Activated CD4-positive, alpha-beta memory T cell treated with anti-CD3 and anti-CD28 coated beads, Interleukin-2, amount 10 ng/mL, durations not matched to agents 7 days and 5 days (primary cell): ENCODE data around the gene ORC6. TPM values are rescaled to one million over a fixed set of nuclear protein-coding genes. Genes with fewer than 3 reads are reported as not detected.
A peak's percentile ranks its signal among the peaks of the same experiment; 100 is the strongest.
"Not testable (repeated sequence)": the region's sequence is repeated elsewhere in the genome, so short reads cannot be mapped to it uniquely, and the experiment has no call there.

Source experiments
- CTCF ChIA-PET: fragments of 350-600 bp; sonication (Branson Sonifier 250); formaldehyde crosslinking; loops from one replicate; lab custom pipeline; 2021; ENCODE audit warnings: antibody characterized with exemption, inconsistent platforms; lab: Charles Lee
- POLR2A ChIA-PET: fragments of 350-600 bp; sonication (Branson Sonifier 250); formaldehyde crosslinking; loops from one replicate; lab custom pipeline; 2021; ENCODE audit warnings: antibody characterized with exemption; lab: Charles Lee
- DNase-seq: peaks from one replicate; pipeline ENCODE4 v3.0.0-alpha.2; 2020
- H3K27ac Mint-ChIP-seq: one replicate; pipeline ENCODE4 v1.8.0; 2021; ENCODE audit warnings: mild to moderate bottlenecking, mixed read lengths
- H3K27me3 Mint-ChIP-seq: one replicate; pipeline ENCODE4 v1.8.0; 2021; ENCODE audit warnings: mixed read lengths
- H3K36me3 Mint-ChIP-seq: one replicate; pipeline ENCODE4 v1.8.0; 2021; ENCODE audit warnings: low read depth, mixed read lengths
- H3K4me1 Mint-ChIP-seq: one replicate; pipeline ENCODE4 v1.8.0; 2021; ENCODE audit warnings: mixed read lengths
- H3K4me3 Mint-ChIP-seq: one replicate; pipeline ENCODE4 v1.8.0; 2021; ENCODE audit warnings: mild to moderate bottlenecking, mixed read lengths
- H3K9me3 Mint-ChIP-seq: one replicate; pipeline ENCODE4 v1.8.0; 2021; ENCODE audit warnings: mixed read lengths
- total RNA-seq, 2 experiments: library from RNA; stranded (reverse); gene quantifications; one replicate each; pipeline ENCODE4 v1.2.3, GENCODE V29; 2021

The ORC6 gene, protein sequence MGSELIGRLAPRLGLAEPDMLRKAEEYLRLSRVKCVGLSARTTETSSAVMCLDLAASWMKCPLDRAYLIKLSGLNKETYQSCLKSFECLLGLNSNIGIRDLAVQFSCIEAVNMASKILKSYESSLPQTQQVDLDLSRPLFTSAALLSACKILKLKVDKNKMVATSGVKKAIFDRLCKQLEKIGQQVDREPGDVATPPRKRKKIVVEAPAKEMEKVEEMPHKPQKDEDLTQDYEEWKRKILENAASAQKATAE
- 10 to 100 TPM; 35.1 to 35.8 TPM for total RNA-seq

DNA sequence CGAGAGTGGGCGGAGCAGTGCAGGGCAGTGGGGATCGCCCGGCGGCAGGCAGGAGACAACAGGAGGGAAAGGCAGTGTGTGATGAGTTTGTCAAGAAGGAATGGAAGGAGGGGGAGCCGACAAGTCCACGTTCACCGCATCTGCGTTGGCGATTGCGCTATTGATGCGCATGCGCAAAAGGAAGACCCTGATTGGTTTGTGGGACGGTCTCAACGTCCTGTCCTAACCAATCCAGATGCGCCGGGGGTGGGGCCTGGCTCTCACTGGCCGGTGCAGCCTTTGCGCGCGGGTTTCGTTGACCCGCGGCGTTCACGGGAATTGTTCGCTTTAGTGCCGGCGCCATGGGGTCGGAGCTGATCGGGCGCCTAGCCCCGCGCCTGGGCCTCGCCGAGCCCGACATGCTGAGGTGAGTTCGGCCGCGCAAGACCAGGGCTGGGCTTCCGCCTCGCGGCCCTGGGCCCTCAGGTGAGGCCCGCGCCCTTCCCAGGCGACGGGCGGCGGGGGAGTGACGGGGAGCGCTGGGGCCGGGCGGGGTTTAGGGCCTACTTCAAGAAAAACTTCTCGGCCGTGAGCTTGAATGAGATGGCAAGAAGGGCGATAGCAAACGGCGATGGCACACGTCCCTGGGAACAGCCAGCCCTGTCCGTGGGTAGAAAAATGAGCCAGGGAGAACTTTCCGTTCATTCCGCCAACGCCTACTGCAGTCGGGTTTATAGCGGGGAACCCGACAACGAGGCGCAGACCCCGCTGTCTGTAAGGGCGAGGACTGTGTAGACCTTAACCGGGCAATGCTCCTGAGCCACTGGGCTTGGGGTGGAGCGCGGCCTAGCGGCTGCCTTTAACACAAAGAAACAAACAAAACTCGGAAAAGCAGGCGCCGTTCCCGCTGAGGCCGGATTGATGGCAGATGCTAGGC is at the start of gene ORC6:
Gene ORC6 (plus strand): TSS at position 295 of the 916 bp plus-strand sequence. CDS start 47 bp downstream, at position 342.
- Mint-ChIP-seq H3K27me3 (no peaks in the 10 kb centered on the region), H3K4me1 (peaks cover 27% of the 10 kb centered on the region), H3K4me3 (no peak within 1 kb of the TSS), H3K27ac (no peak within 1 kb of the TSS), H3K9me3 (no peaks in the 10 kb centered on the region), H3K36me3 (peaks cover 27% of the 10 kb centered on the region)
- ChIA-PET POLR2A (interaction anchor here (0.6 to 4.0 kb wide), 14 partner anchors 10 to 284 kb away, joined by 3 to 30 read pairs (median 4); partner anchors contain the start of genes C16orf87, DNAJA2, GPT2 and SHCBP1), CTCF (interaction anchor here (0.7 to 3.9 kb wide), 5 partner anchors 11 to 241 kb away, joined by 3 to 32 read pairs (median 3); partner anchors contain the start of gene C16orf87)
- DNase-seq = peak; percentile 96

DNA sequence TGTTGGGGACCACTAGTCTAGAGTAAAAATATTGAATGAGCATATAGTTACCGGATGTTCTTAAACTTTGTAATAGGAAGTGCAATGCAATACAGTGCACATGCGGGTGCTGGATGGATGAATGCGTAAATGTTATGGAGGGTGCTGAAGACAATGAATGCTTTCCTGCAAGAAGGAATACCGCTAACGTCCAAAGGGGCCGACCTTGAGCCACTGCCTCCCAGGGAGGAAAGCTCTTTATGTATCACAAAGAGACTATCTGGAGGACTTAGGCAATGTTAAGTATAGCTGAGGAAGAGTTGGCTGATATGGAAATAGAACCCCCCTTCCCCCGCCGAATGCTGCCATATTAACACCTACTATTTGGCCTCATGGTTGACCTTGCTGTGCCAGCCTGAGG is 40.8 kb upstream of the ORC6 start:
- no peak for DNase-seq
- Mint-ChIP-seq H3K4me3 (no peak overlapping the region), H3K27me3 (no peaks in the 10 kb centered on the region), H3K9me3 (peaks cover 17% of the 10 kb centered on the region), H3K27ac (no peak overlapping the region), H3K4me1 (no peaks in the 10 kb centered on the region), H3K36me3 (peaks cover 12% of the 10 kb centered on the region)
- ChIA-PET CTCF (no interaction called here), POLR2A (no interaction called here)

DNA sequence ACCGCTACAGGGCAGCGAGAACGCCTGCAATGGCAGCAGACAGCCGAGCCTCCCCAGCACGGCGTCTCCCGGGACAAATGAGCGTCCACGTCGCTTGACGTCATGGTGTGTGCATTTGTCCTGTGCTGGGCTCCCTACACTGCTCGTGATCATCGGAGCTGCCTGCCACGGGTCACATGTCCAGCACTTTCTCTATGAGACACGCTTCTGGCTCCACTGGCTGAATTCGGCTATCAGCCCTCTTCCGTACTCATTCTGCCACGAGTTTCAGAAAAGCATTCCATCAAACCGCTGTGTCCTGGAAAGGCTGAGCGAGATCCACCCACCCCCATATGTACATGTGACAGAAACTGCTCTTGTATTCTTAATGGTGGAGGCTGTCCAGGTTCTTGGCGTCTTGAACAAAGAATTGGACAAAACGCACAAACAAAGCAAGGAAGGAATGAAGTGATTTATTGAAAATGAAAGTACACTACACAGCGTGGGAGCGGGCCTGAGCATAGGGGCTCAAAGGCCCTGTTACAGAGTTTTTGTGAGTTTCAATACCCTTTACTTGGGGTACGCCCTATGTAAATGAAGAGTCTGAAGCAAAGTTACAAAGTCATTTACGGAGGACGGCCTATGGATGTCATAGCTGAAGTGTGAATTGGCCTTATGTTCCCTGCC is 39.7 kb upstream of the ORC6 start:
- POLR2A ChIA-PET = no interaction called here
- Mint-ChIP-seq H3K4me3 (no peak overlapping the region), H3K4me1 (no peaks in the 10 kb centered on the region), H3K9me3 (peaks cover 11% of the 10 kb centered on the region), H3K36me3 (peaks cover 6% of the 10 kb centered on the region), H3K27ac (no peak overlapping the region), H3K27me3 (no peaks in the 10 kb centered on the region)
- no peak for DNase-seq
- CTCF ChIA-PET = interaction anchor here (1.0 kb wide), 1 partner anchor 280 kb away, joined by 3 read pairs; no protein-coding TSS in a partner anchor

DNA sequence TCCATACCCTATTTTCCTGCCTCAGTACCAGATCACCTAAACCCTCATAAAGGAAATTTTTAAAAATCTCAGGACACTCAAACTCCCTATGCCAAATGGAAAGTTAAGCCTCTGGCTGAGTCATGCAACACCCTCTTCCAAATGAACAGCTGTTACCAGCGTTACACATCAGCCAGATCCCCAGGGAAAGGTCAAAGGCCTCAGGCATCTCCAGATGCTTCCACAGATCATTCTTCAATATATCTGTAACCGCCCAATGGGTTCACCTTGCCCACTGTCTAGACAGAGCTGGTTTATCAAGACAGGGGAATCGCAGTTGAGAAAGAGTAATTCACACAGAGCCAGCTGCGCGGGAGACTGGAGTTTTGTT is 39.2 kb upstream of the ORC6 start:
- no peak overlapping the region for H3K27ac Mint-ChIP-seq
- CTCF ChIA-PET = interaction anchor here (1.0 kb wide), 1 partner anchor 280 kb away, joined by 3 read pairs; no protein-coding TSS in a partner anchor
- H3K27me3 Mint-ChIP-seq = no peaks in the 10 kb centered on the region
- POLR2A ChIA-PET = no interaction called here
- no peak overlapping the region for H3K4me3 Mint-ChIP-seq
- no peak for DNase-seq
- peaks cover 6% of the 10 kb centered on the region for H3K36me3 Mint-ChIP-seq
- H3K4me1 Mint-ChIP-seq = no peaks in the 10 kb centered on the region
- H3K9me3 Mint-ChIP-seq = peaks cover 7% of the 10 kb centered on the region

DNA sequence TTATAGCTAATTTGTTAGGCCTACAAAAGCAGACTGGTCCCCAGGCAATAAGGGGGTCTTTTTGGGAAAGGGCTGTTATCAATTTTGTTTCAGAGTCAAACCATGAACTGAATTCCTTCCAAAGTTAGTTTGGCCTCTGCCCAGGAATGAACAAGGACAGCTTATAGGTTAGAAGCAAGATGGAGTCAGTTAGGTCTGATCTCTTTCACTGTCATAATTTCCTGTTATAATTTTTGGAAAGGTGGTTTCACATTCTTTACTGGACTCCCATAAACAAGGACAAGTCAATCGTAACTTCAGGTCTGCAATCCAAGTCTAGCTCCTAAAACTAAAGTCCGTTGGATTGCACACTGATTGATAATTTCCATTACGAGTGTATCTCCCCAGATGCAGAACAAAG is 38.2 kb upstream of the ORC6 start:
- DNase-seq = no peak
- POLR2A ChIA-PET = no interaction called here
- H3K36me3 Mint-ChIP-seq = peaks cover 8% of the 10 kb centered on the region
- no peaks in the 10 kb centered on the region for H3K4me1 Mint-ChIP-seq
- H3K9me3 Mint-ChIP-seq = no peaks in the 10 kb centered on the region
- CTCF ChIA-PET = no interaction called here
- no peaks in the 10 kb centered on the region for H3K27me3 Mint-ChIP-seq
- no peak overlapping the region for H3K4me3 Mint-ChIP-seq
- H3K27ac Mint-ChIP-seq = no peak overlapping the region

DNA sequence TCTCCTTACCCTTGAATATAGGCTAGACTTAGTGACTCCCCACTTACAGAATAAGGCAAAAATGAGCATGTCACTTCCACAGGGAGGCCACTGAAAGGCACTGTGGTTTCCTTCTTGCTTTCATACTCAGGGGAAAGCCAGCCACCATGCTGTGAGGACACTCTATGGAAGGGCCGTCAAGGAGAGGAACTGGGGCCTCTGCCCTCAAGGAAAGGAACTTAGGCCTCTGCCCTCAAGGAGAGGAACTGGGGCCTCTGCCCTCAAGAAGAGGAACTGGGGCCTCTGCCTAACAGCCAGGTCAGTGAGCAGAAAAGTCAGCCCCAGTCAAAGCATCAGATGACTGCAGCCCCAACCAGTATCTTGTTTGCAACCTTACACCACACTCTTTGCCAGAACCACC is 30.5 kb upstream of the ORC6 start:
- Mint-ChIP-seq H3K27me3 (no peaks in the 10 kb centered on the region), H3K4me3 (no peak overlapping the region), H3K9me3 (no peaks in the 10 kb centered on the region), H3K27ac (peak overlapping the region; percentile 24), H3K36me3 (peaks cover 56% of the 10 kb centered on the region), H3K4me1 (peaks cover 13% of the 10 kb centered on the region)
- CTCF ChIA-PET = interaction anchor here (0.8 to 2.3 kb wide), 3 partner anchors 10 to 15 kb away, joined by 3 to 12 read pairs (median 5); no protein-coding TSS in a partner anchor
- peak; percentile 30 for DNase-seq
- POLR2A ChIA-PET = interaction anchor here (0.7 to 0.8 kb wide), 2 partner anchors 18 to 1397 kb away, joined by 3 read pairs; no protein-coding TSS in a partner anchor

DNA sequence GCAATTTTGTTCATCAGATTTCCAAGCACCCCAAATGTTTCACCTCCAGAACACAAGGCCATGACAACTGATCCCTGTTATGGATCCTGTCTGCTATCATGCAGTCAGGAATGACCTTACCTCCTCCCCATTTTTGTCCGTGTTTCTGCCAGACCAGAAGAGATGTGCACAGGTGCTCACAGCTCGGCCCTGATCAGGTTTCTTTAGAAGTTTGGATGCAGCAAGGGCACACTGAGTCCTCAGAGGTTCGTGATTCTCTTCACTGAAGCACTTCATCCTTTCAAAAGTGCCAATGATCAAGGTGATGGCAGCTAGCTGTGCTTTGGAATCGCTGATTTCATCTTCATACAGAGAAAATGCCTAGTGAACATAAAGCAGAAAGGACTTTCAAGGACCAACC is 27.3 kb upstream of the ORC6 start:
- no peaks in the 10 kb centered on the region for H3K27me3 Mint-ChIP-seq
- DNase-seq = no peak
- H3K4me3 Mint-ChIP-seq = no peak overlapping the region
- peaks cover 13% of the 10 kb centered on the region for H3K4me1 Mint-ChIP-seq
- peaks cover 62% of the 10 kb centered on the region for H3K36me3 Mint-ChIP-seq
- H3K9me3 Mint-ChIP-seq = no peaks in the 10 kb centered on the region
- H3K27ac Mint-ChIP-seq = no peak overlapping the region
- POLR2A ChIA-PET = no interaction called here
- CTCF ChIA-PET = interaction anchor here (1.6 kb wide), 1 partner anchor 12 kb away, joined by 5 read pairs; no protein-coding TSS in a partner anchor

DNA sequence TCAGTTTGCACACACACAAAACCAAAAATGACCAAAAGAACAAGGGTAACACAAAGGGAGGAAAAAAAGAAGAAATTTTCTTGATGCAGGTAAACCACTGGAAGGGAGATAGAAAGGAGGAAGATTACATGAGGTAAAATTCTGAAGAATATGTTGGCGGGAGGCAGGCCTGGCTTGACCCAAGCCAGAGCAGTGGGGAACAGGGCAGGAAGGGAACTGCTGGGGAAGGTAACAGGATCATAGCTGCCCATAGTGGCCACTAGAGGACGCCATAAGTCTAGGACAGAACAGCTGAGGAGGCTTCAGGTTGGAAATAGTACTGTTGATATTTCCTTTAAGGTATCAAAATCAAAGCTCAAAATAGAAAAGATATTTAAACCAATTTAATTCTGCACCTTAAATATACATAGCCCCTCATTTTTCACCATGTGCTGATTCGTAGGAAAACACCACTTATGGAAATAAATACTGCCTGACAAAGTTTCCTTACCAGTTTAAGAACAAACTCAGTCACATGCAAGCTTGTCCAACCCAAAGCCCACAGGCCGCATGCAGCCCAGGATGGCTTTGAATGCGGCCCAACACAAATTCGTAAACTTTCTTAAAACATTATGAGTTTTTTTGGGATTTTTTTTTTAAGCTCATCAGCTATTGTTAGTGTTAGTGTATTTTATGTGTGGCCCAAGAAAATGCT is 16.0 kb upstream of the ORC6 start:
- peak; percentile 58 for DNase-seq
- no peak overlapping the region for H3K27ac Mint-ChIP-seq
- H3K27me3 Mint-ChIP-seq = no peaks in the 10 kb centered on the region
- H3K36me3 Mint-ChIP-seq = peaks cover 46% of the 10 kb centered on the region
- H3K9me3 Mint-ChIP-seq = no peaks in the 10 kb centered on the region
- H3K4me1 Mint-ChIP-seq = no peaks in the 10 kb centered on the region
- POLR2A ChIA-PET = interaction anchor here (1.1 to 1.5 kb wide), 4 partner anchors 16 to 299 kb away, joined by 3 to 4 read pairs (median 4); partner anchors contain the start of genes ORC6 and SHCBP1
- H3K4me3 Mint-ChIP-seq = no peak overlapping the region
- CTCF ChIA-PET = interaction anchor here (0.6 to 3.3 kb wide), 40 partner anchors 9 to 364 kb away, joined by 3 to 37 read pairs (median 4); partner anchors contain the start of genes GPT2 and ORC6

DNA sequence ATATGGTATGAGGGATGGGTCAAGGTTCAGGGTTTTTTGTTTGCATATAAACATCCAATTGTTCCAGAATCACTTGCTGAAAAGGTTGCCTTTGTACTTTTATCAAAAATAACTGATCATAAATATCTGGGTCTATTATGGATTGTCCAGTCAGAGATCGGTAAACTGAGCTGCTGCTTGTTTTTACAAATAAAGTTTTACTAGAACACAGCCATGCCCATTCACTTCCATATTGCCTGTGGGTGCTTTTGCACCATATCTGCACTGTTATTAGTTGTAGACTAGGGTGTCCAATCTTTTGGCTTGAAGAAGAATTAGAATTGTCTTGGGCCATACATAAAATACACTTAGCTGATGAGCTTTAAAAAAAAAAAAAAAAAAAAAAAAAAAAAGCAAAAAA is 11.5 kb upstream of the ORC6 start:
- H3K4me1 Mint-ChIP-seq, H3K4me3 Mint-ChIP-seq, H3K9me3 Mint-ChIP-seq, H3K27me3 Mint-ChIP-seq, DNase-seq, H3K27ac Mint-ChIP-seq: not testable (repeated sequence)
- ChIA-PET POLR2A (interaction anchor here (1.3 kb wide), 1 partner anchor 9 kb away, joined by 5 read pairs; no protein-coding TSS in a partner anchor), CTCF (interaction anchor here (1.0 to 1.6 kb wide), 2 partner anchors 7 to 12 kb away, joined by 3 to 4 read pairs; partner anchors contain the start of gene ORC6)
- peaks cover 46% of the 10 kb centered on the region for H3K36me3 Mint-ChIP-seq

DNA sequence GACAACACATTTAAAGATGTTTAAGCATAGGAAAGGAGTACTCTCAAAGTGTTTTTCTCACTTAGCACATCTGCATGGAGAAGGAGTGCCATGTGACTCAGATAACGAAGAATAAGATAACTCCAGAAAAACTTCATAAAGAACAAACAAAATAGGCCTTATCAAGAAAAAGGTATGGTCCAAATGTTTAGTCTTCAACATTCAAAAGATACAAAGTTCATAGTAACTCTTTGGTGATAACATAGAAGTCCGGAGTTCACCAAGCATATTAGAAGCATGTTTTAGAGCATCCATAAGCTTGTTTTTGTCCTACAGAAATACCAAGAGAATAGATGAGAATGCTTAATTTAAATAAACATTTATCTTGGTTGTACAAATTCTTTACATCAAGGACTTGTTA is 7.6 kb upstream of the ORC6 start:
- POLR2A ChIA-PET, H3K27me3 Mint-ChIP-seq: not testable (repeated sequence)

DNA sequence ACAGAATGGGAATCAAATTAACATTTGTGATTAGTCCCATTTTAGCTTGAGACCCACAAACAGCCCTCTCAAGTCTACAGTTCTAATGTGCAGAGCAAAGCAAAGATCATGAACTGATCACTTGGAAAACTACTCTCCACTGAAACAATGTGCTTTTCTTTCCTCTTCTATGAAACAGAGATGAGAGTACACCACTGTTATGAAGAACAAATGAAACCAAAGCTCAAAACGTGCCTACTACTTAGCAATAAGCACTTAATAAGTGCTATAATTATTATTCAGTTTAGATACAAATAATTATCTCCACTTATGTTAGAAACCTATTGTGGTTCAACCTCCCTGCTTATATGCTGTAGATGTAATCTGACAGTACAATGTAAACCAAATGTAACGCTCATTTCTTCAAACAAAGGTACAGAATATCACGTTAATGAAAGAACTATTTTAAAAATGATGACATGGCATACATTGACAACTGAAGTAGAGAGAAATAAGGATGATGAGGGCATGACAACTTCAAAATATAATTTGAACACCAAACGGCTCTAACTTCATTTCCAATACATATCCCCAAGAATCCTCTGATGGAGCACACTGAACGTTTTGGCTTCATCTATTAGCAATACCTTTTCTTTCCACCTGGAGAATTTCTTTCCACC is 2.5 kb upstream of the ORC6 start:
- ChIA-PET CTCF (interaction anchor here (0.5 to 2.3 kb wide), 4 partner anchors 13 to 243 kb away, joined by 3 to 13 read pairs (median 4); no protein-coding TSS in a partner anchor), POLR2A (interaction anchor here (1.2 to 2.1 kb wide), 2 partner anchors 9 to 66 kb away, joined by 5 to 10 read pairs; partner anchors contain the start of gene SHCBP1)
- peaks cover 16% of the 10 kb centered on the region for H3K36me3 Mint-ChIP-seq
- H3K27ac Mint-ChIP-seq = no peak overlapping the region
- no peak overlapping the region for H3K4me3 Mint-ChIP-seq
- no peaks in the 10 kb centered on the region for H3K27me3 Mint-ChIP-seq
- no peaks in the 10 kb centered on the region for H3K9me3 Mint-ChIP-seq
- peaks cover 33% of the 10 kb centered on the region for H3K4me1 Mint-ChIP-seq
- DNase-seq = no peak

More for the DNA sequence above, 7.6 kb upstream of the ORC6 start:
- not testable (repeated sequence) for DNase-seq, H3K9me3 Mint-ChIP-seq, H3K27ac Mint-ChIP-seq, H3K4me3 Mint-ChIP-seq
- Mint-ChIP-seq H3K4me1 (peaks cover 18% of the 10 kb centered on the region), H3K36me3 (peaks cover 31% of the 10 kb centered on the region)
- CTCF ChIA-PET = interaction anchor here (2.1 kb wide), 1 partner anchor 8 kb away, joined by 13 read pairs; no protein-coding TSS in a partner anchor
